22Rv1 (cell line): ENCODE data around the gene MRPS22.

Experiments used
- CTCF ChIP-seq: fragments of 450-650 bp; IDR thresholded peaks from 2 replicates; pipeline ENCODE4 v1.5.1; 2017; ENCODE audit warnings: mild to moderate bottlenecking
- ZFX ChIP-seq: fragments of 450-650 bp; IDR thresholded peaks from 2 replicates; pipeline ENCODE4 v1.6.1; 2017; ENCODE audit warnings: antibody characterized with exemption, borderline replicate concordance

DNA sequence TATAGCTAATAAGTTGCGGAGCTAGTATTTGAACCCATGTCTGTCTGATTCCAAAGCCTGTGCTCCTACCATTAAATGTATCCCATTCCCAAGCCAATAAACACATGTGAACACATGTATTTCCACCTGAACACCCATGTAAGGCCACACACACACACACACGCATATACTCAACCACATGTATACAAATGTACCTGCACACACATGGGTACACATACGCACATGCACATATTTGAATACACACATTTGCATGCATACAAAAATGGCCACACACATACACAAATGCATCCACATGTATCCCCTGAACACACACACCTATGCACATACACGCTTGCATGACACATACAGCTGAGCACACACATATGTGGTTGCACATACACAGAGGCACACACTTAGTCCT lies 5.4 kb upstream of the MRPS22 start:
- no peak for TF ChIP-seq CTCF
- TF ChIP-seq ZFX: no peak
